HepG2 (cell line): Measurements from ENCODE around the gene TMTC2. TPM values are rescaled to one million over a fixed set of nuclear protein-coding genes. Genes with fewer than 3 reads are reported as not detected.

Experiments used
- ATAC-seq: fragments of 200-7000 bp; cut with Tn5 transposase; 3 replicates; pipeline ENCODE4 v1.9.1; 2020; ENCODE audit warnings: mild to moderate bottlenecking, moderate library complexity
- BruUV-seq: library from RNA; stranded (reverse); fragments of 400-500 nt; replicated peaks from 2 replicates; lab custom pipeline; 2021; lab: Mats Ljungman, UMichigan
- CTCF ChIA-PET: fragments of 300-600 bp; formaldehyde crosslinking; extraction: SDS; loops from one replicate; lab custom pipeline; 2021; ENCODE audit warnings: low total read pairs, inconsistent platforms, low intra/inter-chr PET ratio; lab: Yijun Ruan, JAX
- POLR2A ChIA-PET: fragments of 350-600 bp; sonication (Branson Sonifier 250); formaldehyde crosslinking; loops from one replicate; lab custom pipeline; 2020; ENCODE audit warnings: antibody characterized with exemption, inconsistent platforms; lab: Yijun Ruan, JAX
- DNase-seq: peaks from one replicate; pipeline ENCODE4 v3.0.0-alpha.2; 2015; ENCODE audit warnings: low spot score
- FAIRE-seq: peaks from 3 replicates; lab custom pipeline; 2011; peaks lifted over from hg19 to GRCh38; lab: Jason Lieb, UNC
- H2AFZ ChIP-seq: one replicate; pipeline ENCODE4 v1.6.1; 2011; ENCODE audit warnings: low read length, inconsistent platforms
- H3K27ac ChIP-seq: fragments of 300-600 bp; 3 replicates; pipeline ENCODE4 v1.8.0; 2011; ENCODE audit warnings: mixed run types, mild to moderate bottlenecking, mixed read lengths, low read length, inconsistent platforms; ENCODE audit not compliant: insufficient read depth; ENCODE audit errors: extremely low read length
- H3K27me3 ChIP-seq, 2 experiments: fragments of 200-600 bp in 1 of 2; 2 replicates in 1 of 2; 3 replicates in 1 of 2; pipeline versions ENCODE4 v1.6.0 to v1.8.0; 2011; ENCODE audit warnings: low read length in 2 of 2, mild to moderate bottlenecking in 2 of 2, moderate library complexity in 2 of 2, inconsistent platforms in 1 of 2; ENCODE audit not compliant: insufficient read depth in 2 of 2, control insufficient read depth in 1 of 2
- H3K36me3 ChIP-seq, 2 experiments: fragments of 200-600 bp in 1 of 2; replicated peaks in 1 of 2; 2 replicates in 1 of 2; 3 replicates in 1 of 2; pipeline versions ENCODE4 v1.5.1 to v1.8.0; 2011; ENCODE audit warnings: low read length in 2 of 2, inconsistent platforms in 1 of 2; ENCODE audit not compliant: insufficient read depth in 2 of 2, control insufficient read depth in 1 of 2
- H3K4me1 ChIP-seq: 2 replicates; pipeline ENCODE4 v1.5.1; 2012; ENCODE audit warnings: low read length, inconsistent platforms; ENCODE audit not compliant: insufficient read depth
- H3K4me2 ChIP-seq: 2 replicates; pipeline ENCODE4 v1.6.0; 2011; ENCODE audit warnings: low read depth, low read length, inconsistent platforms
- H3K4me3 ChIP-seq, 3 experiments: fragments of 200-600 bp in 1 of 3; sonication (generic), shearing (Covaris generic) in 1 of 3; replicated peaks in 1 of 3; 2 replicates each; pipeline ENCODE4 v1.5.1; 2011 to 2016; ENCODE audit warnings: low read length in 3 of 3, inconsistent platforms in 2 of 3, low read depth in 2 of 3, mild to moderate bottlenecking in 2 of 3, control low read depth in 1 of 3, mixed read lengths in 1 of 3; ENCODE audit not compliant: insufficient read depth in 1 of 3
- H3K79me2 ChIP-seq: one replicate; pipeline ENCODE4 v1.6.1; 2011; ENCODE audit warnings: low read length, inconsistent platforms; ENCODE audit not compliant: insufficient read depth
- H3K9ac ChIP-seq: 2 replicates; pipeline ENCODE4 v1.6.0; 2011; ENCODE audit warnings: mild to moderate bottlenecking, low read depth, low read length, inconsistent platforms; ENCODE audit not compliant: insufficient read depth
- H3K9me3 ChIP-seq: 2 replicates; pipeline ENCODE4 v1.5.1; 2012; ENCODE audit warnings: mild to moderate bottlenecking, low read length
- H4K20me1 ChIP-seq: 2 replicates; pipeline ENCODE4 v1.6.0; 2011; ENCODE audit warnings: inconsistent platforms, mild to moderate bottlenecking, low read length, moderate library complexity; ENCODE audit not compliant: insufficient read depth
- ARID4A ChIP-seq: sonication (generic); formaldehyde crosslinking; IDR thresholded peaks from 2 replicates; pipeline ENCODE4 v1.5.0; 2020; ENCODE audit warnings: mild to moderate bottlenecking, missing genetic modification reagents, borderline replicate concordance
- E2F5 ChIP-seq: sonication (generic); formaldehyde crosslinking; conservative IDR thresholded peaks from 2 replicates; pipeline ENCODE4 v1.4.0; 2020; ENCODE audit warnings: missing genetic modification reagents
- IKZF4 ChIP-seq: sonication (generic); formaldehyde crosslinking; IDR thresholded peaks from 2 replicates; pipeline ENCODE4 v1.5.1; 2020; ENCODE audit warnings: borderline replicate concordance, mild to moderate bottlenecking, low read depth, missing genetic modification reagents; ENCODE audit errors: not compliant biosample characterization
- JUNB ChIP-seq: sonication (generic); formaldehyde crosslinking; IDR thresholded peaks from 2 replicates; pipeline ENCODE4 v1.8.0; 2022; ENCODE audit warnings: missing genetic modification reagents, mild to moderate bottlenecking, borderline replicate concordance
- MLLT10 ChIP-seq: sonication (generic); formaldehyde crosslinking; IDR thresholded peaks from 2 replicates; pipeline ENCODE4 v1.4.0; 2020; ENCODE audit warnings: missing genetic modification reagents
- NCOA2 ChIP-seq: sonication (generic); formaldehyde crosslinking; IDR thresholded peaks from 2 replicates; pipeline ENCODE4 v1.8.0; 2022; ENCODE audit warnings: inconsistent platforms
- NPAS2 ChIP-seq: sonication (generic); formaldehyde crosslinking; IDR thresholded peaks from 2 replicates; pipeline ENCODE4 v1.8.0; 2022; ENCODE audit warnings: mild to moderate bottlenecking, missing genetic modification reagents, borderline replicate concordance
- POLR2AphosphoS5 ChIP-seq: IDR thresholded peaks from 2 replicates; pipeline ENCODE4 v1.6.1; 2012; ENCODE audit warnings: low read depth, low read length
- SRF ChIP-seq: IDR thresholded peaks from 2 replicates; pipeline ENCODE4 v1.6.1; 2011; ENCODE audit warnings: mild to moderate bottlenecking, low read depth, low read length, moderate library complexity
- THAP11 ChIP-seq: IDR thresholded peaks from 2 replicates; pipeline ENCODE4 v1.6.1; 2016; ENCODE audit warnings: missing biosample characterization, missing genetic modification reagents
- ZNF619 ChIP-seq: sonication (generic); formaldehyde crosslinking; IDR thresholded peaks from 2 replicates; pipeline ENCODE4 v1.4.0; 2020; ENCODE audit warnings: mild to moderate bottlenecking, missing genetic modification reagents
- ZNF644 ChIP-seq: IDR thresholded peaks from 2 replicates; pipeline ENCODE4 v1.6.1; 2016; ENCODE audit warnings: low read depth
- WGBS: methylation state at CpG from one replicate; pipeline ENCODE4 v1.1.6; 2017; ENCODE audit warnings: low lambda C conversion rate; 5-methylcytosine and 5-hydroxymethylcytosine counted together
- in situ Hi-C: cut with HindIII; loops from 2 replicates; pipeline ENCODE4 v1.10.0; 2017; ENCODE audit warnings: low pct_unique_long_range_greater_than_20kb; ENCODE audit not compliant: extremely low pct_ligation_motif_present
- intact Hi-C: fragments of 100-400 bp; cut with micrococcal nuclease; formaldehyde crosslinking; loops from one replicate; pipeline ENCODE4 v1.10.0; 2022; ENCODE audit not compliant: unreplicated experiment
- polyA plus RNA-seq, 8 experiments: library from polyadenylated mRNA; depleted of rRNA in 3 of 8; stranded (reverse) in 7 of 8; unstranded in 1 of 8; fragments of >200 nt; fragmentation: Illumina TruSeq in 4 of 8; extraction: Trizol in 4 of 8; gene quantifications; 2 replicates each; pipeline versions ENCODE4 v1.2.1 to v1.2.3, GENCODE V29; 2011 to 2016; ENCODE audit warnings: low read depth in 4 of 8, missing spikeins in 1 of 8, mixed read lengths in 1 of 8; ENCODE audit not compliant: insufficient read depth in 1 of 8
- total RNA-seq, 5 experiments: library from RNA; depleted of rRNA; stranded (reverse); fragments of >200 nt; fragmentation: Illumina TruSeq; extraction: Trizol; gene quantifications; 2 replicates each; pipeline ENCODE4 v1.2.3, GENCODE V29; 2016; ENCODE audit warnings: low read depth in 1 of 5
- TF ChIP-seq, protein P1 (sequence below): sonication (generic); formaldehyde crosslinking; IDR thresholded peaks from 2 replicates; pipeline ENCODE4 v1.4.0; 2020; ENCODE audit warnings: mild to moderate bottlenecking, missing genetic modification reagents

Gene TMTC2
- total and polyA plus RNA-seq, 2 of the 13 experiments (the other 11 are each of a cell fraction or from before 2014, with no cell fraction given) = 0.55 to 0.63 TPM

DNA sequence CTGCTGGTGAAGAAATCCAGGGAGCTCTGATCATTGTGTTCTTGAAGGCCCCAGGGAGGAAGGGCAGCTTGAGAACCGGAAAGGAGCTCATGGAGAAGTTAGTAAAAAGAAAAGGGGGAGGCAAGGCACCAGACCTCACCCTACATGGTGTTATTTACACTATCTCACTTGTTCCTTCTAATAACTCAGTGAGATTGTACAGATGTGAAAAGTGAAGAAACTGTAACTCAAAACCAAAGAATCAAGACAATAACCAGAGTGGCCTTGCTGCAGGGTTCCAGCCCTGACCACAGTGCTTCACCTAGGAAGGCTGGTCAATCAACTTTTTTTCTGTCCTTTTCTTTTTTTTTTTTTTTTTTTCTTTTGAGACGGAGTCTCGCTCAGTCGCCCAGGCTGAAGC, 353.6 kb downstream of the TMTC2 start (continued):
- no peak for TF ChIP-seq ARID4A (CRISPR knock-in tag)
- TF ChIP-seq POLR2AphosphoS5 = no peak
- TF ChIP-seq ZNF619 (CRISPR knock-in tag) = no peak

- DNase-seq = no peak
- BruUV-seq = no TSS peak
- 1% methylated on average over 2 of the region's 2 CpGs for WGBS
- Histone ChIP-seq H3K4me2 (no peak overlapping the region), H3K27ac (no peak overlapping the region), H3K36me3 (no peaks in the 10 kb centered on the region), H4K20me1 (no peaks in the 10 kb centered on the region), H3K9ac (no peak overlapping the region), H3K27me3 (no peaks in the 10 kb centered on the region), H3K9me3 (no peaks in the 10 kb centered on the region), H3K4me1 (no peaks in the 10 kb centered on the region), H3K79me2 (no peaks in the 10 kb centered on the region), H3K4me3 (no peak overlapping the region), H2AFZ (no peak overlapping the region)
- no peak for ATAC-seq
- intact Hi-C loops (no loop called here), in situ Hi-C loops (no loop called here)
- CTCF ChIA-PET = no interaction called here
- no peak for FAIRE-seq
- POLR2A ChIA-PET = no interaction called here
- no peak for TF ChIP-seq IKZF4
- TF ChIP-seq SRF = no peak
- no peak for TF ChIP-seq NPAS2 (CRISPR knock-in tag)
- no peak for TF ChIP-seq JUNB (CRISPR knock-in tag)
- no peak for TF ChIP-seq THAP11 (CRISPR knock-in tag)
- no peak for TF ChIP-seq NCOA2
- TF ChIP-seq, protein P1, sequence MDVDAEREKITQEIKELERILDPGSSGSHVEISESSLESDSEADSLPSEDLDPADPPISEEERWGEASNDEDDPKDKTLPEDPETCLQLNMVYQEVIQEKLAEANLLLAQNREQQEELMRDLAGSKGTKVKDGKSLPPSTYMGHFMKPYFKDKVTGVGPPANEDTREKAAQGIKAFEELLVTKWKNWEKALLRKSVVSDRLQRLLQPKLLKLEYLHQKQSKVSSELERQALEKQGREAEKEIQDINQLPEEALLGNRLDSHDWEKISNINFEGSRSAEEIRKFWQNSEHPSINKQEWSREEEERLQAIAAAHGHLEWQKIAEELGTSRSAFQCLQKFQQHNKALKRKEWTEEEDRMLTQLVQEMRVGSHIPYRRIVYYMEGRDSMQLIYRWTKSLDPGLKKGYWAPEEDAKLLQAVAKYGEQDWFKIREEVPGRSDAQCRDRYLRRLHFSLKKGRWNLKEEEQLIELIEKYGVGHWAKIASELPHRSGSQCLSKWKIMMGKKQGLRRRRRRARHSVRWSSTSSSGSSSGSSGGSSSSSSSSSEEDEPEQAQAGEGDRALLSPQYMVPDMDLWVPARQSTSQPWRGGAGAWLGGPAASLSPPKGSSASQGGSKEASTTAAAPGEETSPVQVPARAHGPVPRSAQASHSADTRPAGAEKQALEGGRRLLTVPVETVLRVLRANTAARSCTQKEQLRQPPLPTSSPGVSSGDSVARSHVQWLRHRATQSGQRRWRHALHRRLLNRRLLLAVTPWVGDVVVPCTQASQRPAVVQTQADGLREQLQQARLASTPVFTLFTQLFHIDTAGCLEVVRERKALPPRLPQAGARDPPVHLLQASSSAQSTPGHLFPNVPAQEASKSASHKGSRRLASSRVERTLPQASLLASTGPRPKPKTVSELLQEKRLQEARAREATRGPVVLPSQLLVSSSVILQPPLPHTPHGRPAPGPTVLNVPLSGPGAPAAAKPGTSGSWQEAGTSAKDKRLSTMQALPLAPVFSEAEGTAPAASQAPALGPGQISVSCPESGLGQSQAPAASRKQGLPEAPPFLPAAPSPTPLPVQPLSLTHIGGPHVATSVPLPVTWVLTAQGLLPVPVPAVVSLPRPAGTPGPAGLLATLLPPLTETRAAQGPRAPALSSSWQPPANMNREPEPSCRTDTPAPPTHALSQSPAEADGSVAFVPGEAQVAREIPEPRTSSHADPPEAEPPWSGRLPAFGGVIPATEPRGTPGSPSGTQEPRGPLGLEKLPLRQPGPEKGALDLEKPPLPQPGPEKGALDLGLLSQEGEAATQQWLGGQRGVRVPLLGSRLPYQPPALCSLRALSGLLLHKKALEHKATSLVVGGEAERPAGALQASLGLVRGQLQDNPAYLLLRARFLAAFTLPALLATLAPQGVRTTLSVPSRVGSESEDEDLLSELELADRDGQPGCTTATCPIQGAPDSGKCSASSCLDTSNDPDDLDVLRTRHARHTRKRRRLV (CRISPR knock-in tag) = no peak
- no peak for TF ChIP-seq MLLT10 (CRISPR knock-in tag)
- TF ChIP-seq E2F5 (CRISPR knock-in tag) = no peak
- no peak for TF ChIP-seq ZNF644 (CRISPR knock-in tag)
These were observed 354.3 kb downstream of the TMTC2 start for GRCh38 chr12:83040991-83041390.
